HepG2 (cell line): ENCODE data around the gene DHX16. TPM values are rescaled to one million over a fixed set of nuclear protein-coding genes. Genes with fewer than 3 reads are reported as not detected.
A peak's percentile ranks its signal among the peaks of the same experiment; 100 is the strongest.

Source experiments
- FOXK1 ChIP-seq: sonication (generic); formaldehyde crosslinking; IDR thresholded peaks from 2 replicates; pipeline ENCODE4 v1.4.0; 2020; ENCODE audit warnings: low read depth, missing genetic modification reagents, borderline replicate concordance
- KLF6 ChIP-seq: IDR thresholded peaks from 2 replicates; pipeline ENCODE4 v1.8.0; 2016; ENCODE audit warnings: missing biosample characterization, missing genetic modification reagents
- KMT2B ChIP-seq: IDR thresholded peaks from 2 replicates; pipeline ENCODE4 v1.6.1; 2016; ENCODE audit warnings: missing genetic modification reagents, missing compliant biosample characterization
- LCORL ChIP-seq, 2 experiments: fragments of 450-650 bp in 1 of 2; sonication (generic) in 1 of 2; formaldehyde crosslinking in 1 of 2; IDR thresholded peaks; 2 replicates each; pipeline versions ENCODE4 v1.5.0 to v1.6.1; 2017 to 2020; ENCODE audit warnings: antibody characterized with exemption in 1 of 2, missing genetic modification reagents in 1 of 2
- MTA1 ChIP-seq: sonication (generic); formaldehyde crosslinking; IDR thresholded peaks from 2 replicates; pipeline ENCODE4 v1.4.0; 2020; ENCODE audit warnings: missing genetic modification reagents, mild to moderate bottlenecking, borderline replicate concordance
- PHB2 ChIP-seq: fragments of 450-650 bp; IDR thresholded peaks from 2 replicates; pipeline ENCODE4 v1.6.1; 2018; ENCODE audit not compliant: partially characterized antibody
- POLR2G ChIP-seq: fragments of 200-400 bp; formaldehyde crosslinking; IDR thresholded peaks from 2 replicates; pipeline ENCODE4 v1.6.1; 2018; ENCODE audit warnings: mild to moderate bottlenecking, low read depth, low read length, moderate library complexity
- SMAD9 ChIP-seq: sonication (generic); formaldehyde crosslinking; IDR thresholded peaks from 2 replicates; pipeline ENCODE4 v1.5.1; 2020; ENCODE audit warnings: mild to moderate bottlenecking, missing genetic modification reagents
- SOX5 ChIP-seq: IDR thresholded peaks from 2 replicates; pipeline ENCODE4 v1.6.1; 2016; ENCODE audit warnings: borderline replicate concordance
- TBX2 ChIP-seq: sonication (generic); formaldehyde crosslinking; IDR thresholded peaks from 2 replicates; pipeline ENCODE4 v1.5.0; 2020; ENCODE audit warnings: missing genetic modification reagents, mild to moderate bottlenecking, borderline replicate concordance
- TCF7L2 ChIP-seq: IDR thresholded peaks from 2 replicates; pipeline ENCODE4 v1.6.1; 2011; ENCODE audit warnings: mild to moderate bottlenecking, low read depth, low read length, moderate library complexity
- TGIF2 ChIP-seq: IDR thresholded peaks from 2 replicates; pipeline ENCODE4 v1.6.1; 2016; ENCODE audit warnings: control low read depth, missing compliant biosample characterization
- ZFY ChIP-seq: sonication (generic); formaldehyde crosslinking; IDR thresholded peaks from 2 replicates; pipeline ENCODE4 v1.4.0; 2020; ENCODE audit warnings: missing genetic modification reagents
- ZNF235 ChIP-seq: sonication (generic); formaldehyde crosslinking; IDR thresholded peaks from 2 replicates; pipeline ENCODE4 v1.8.1; 2023; ENCODE audit warnings: mild to moderate bottlenecking, missing genetic modification reagents, borderline replicate concordance
- ZNF329 ChIP-seq: sonication (generic); formaldehyde crosslinking; IDR thresholded peaks from 2 replicates; pipeline ENCODE4 v1.9.0; 2021; ENCODE audit warnings: low read depth, mild to moderate bottlenecking, missing genetic modification reagents
- ZNF331 ChIP-seq: sonication (generic); formaldehyde crosslinking; IDR thresholded peaks from 2 replicates; pipeline ENCODE4 v1.4.0; 2020; ENCODE audit warnings: missing genetic modification reagents
- ZNF468 ChIP-seq: sonication (generic); formaldehyde crosslinking; IDR thresholded peaks from 2 replicates; pipeline ENCODE4 v1.8.0; 2022; ENCODE audit warnings: mild to moderate bottlenecking, moderate library complexity, missing genetic modification reagents
- ZNF772 ChIP-seq: sonication (generic); formaldehyde crosslinking; IDR thresholded peaks from 2 replicates; pipeline ENCODE4 v1.5.0; 2020; ENCODE audit warnings: mild to moderate bottlenecking, missing genetic modification reagents
- ZNF781 ChIP-seq: sonication (generic); formaldehyde crosslinking; IDR thresholded peaks from 2 replicates; pipeline ENCODE4 v1.5.1; 2020; ENCODE audit warnings: borderline replicate concordance, mild to moderate bottlenecking, missing genetic modification reagents; ENCODE audit errors: not compliant biosample characterization
- polyA plus RNA-seq, 8 experiments: library from polyadenylated mRNA; depleted of rRNA in 3 of 8; stranded (reverse) in 7 of 8; unstranded in 1 of 8; fragments of >200 nt; fragmentation: Illumina TruSeq in 4 of 8; extraction: Trizol in 4 of 8; gene quantifications; 2 replicates each; pipeline versions ENCODE4 v1.2.1 to v1.2.3, GENCODE V29; 2011 to 2016; ENCODE audit warnings: low read depth in 4 of 8, missing spikeins in 1 of 8, mixed read lengths in 1 of 8; ENCODE audit not compliant: insufficient read depth in 1 of 8
- total RNA-seq, 5 experiments: library from RNA; depleted of rRNA; stranded (reverse); fragments of >200 nt; fragmentation: Illumina TruSeq; extraction: Trizol; gene quantifications; 2 replicates each; pipeline ENCODE4 v1.2.3, GENCODE V29; 2016; ENCODE audit warnings: low read depth in 1 of 5
- TF ChIP-seq, protein P1 (sequence below): sonication (generic); formaldehyde crosslinking; IDR thresholded peaks from 2 replicates; pipeline ENCODE4 v1.4.0; 2020; ENCODE audit warnings: missing genetic modification reagents, borderline replicate concordance
- TF ChIP-seq, protein P2 (sequence below): sonication (generic); formaldehyde crosslinking; IDR thresholded peaks from 2 replicates; pipeline ENCODE4 v1.4.0; 2020; ENCODE audit warnings: missing genetic modification reagents
- TF ChIP-seq, protein P3 (sequence below): sonication (generic); formaldehyde crosslinking; IDR thresholded peaks from 2 replicates; pipeline ENCODE4 v1.5.0; 2020; ENCODE audit warnings: mild to moderate bottlenecking, missing genetic modification reagents, moderate library complexity
- TF ChIP-seq, protein P4 (sequence below): sonication (generic); formaldehyde crosslinking; IDR thresholded peaks from 2 replicates; pipeline ENCODE4 v1.4.0; 2020; ENCODE audit warnings: missing genetic modification reagents

The DHX16 gene
- total and polyA plus RNA-seq, 2 of the 13 experiments (the other 11 are each of a cell fraction or from before 2014, with no cell fraction given), result 57.0 to 58.5 TPM

DNA sequence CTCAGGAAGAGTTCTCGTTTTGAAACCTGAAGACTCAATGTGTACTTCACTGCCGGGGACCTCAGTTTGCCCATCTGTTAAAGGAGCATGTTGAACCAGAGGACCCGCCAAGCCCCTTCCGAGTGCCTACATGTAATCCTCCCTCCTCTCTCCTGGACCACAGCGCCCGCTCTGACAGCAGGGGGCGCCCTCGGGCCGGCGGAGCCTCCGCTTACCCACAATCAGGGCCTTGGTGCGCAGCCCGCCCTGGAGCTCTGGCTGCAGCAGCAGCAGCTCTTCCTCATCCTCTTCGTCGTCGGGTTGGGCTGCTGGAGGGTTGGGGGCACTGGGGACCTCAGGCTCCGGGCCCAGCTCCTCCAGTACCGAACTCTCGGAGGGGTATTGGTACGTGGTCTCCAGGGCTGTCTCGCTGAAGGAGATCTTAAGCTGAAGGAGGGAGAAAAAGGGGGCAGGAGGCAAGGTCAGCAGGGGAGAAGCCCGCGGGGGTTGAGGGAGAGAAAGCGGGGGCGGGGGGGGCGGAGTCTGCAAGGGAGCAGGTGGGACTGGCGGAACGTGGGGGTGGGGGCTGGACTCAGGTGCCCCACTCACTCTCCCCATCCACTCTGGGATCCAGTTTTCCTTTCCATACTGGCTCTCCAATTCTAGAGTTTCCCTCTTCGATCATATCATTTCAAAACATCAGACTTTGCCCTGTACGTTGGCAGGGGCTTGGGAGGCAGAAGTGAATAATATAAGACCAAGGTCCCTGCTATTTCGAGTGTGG lies 6.3 kb upstream of the DHX16 start (continued):
- TF ChIP-seq ZNF781 (CRISPR knock-in tag) (peak; percentile 92), ZNF331 (CRISPR knock-in tag) (peak; percentile 88), POLR2G (no peak), SOX5 (CRISPR knock-in tag) (peak; percentile 40; the same call in 1 of the 2 replicates), TCF7L2 (no peak), MTA1 (CRISPR knock-in tag) (peak; percentile 83), ZNF772 (CRISPR knock-in tag) (0 out of 2 replicates have a peak, but pooled peaks have one; percentile 58), KMT2B (CRISPR knock-in tag) (peak; percentile 62; the same call in 1 of the 2 replicates), KLF6 (CRISPR knock-in tag) (0 out of 2 replicates have a peak, but pooled peaks have one; percentile 69), TGIF2 (CRISPR knock-in tag) (peak; percentile 64; the same call in 1 of the 2 replicates), ZNF235 (peak; percentile 70; the same call in 1 of the 2 replicates), ZNF329 (no peak), ZFY (peak; percentile 61), FOXK1 (CRISPR knock-in tag) (peak; percentile 31; the same call in 1 of the 2 replicates), ZNF468 (CRISPR knock-in tag) (no peak), PHB2 (no peak), TBX2 (CRISPR knock-in tag) (peak; percentile 36; the same call in 1 of the 2 replicates), SMAD9 (CRISPR knock-in tag) (no peak), LCORL (IDR thresholded peaks at IDR 0.05) (no peak), LCORL (CRISPR knock-in tag; IDR thresholded peaks at IDR 0.05) (peak; percentile 75)
- TF ChIP-seq, protein P1, sequence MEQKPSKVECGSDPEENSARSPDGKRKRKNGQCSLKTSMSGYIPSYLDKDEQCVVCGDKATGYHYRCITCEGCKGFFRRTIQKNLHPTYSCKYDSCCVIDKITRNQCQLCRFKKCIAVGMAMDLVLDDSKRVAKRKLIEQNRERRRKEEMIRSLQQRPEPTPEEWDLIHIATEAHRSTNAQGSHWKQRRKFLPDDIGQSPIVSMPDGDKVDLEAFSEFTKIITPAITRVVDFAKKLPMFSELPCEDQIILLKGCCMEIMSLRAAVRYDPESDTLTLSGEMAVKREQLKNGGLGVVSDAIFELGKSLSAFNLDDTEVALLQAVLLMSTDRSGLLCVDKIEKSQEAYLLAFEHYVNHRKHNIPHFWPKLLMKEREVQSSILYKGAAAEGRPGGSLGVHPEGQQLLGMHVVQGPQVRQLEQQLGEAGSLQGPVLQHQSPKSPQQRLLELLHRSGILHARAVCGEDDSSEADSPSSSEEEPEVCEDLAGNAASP (CRISPR knock-in tag), result peak; percentile 67; the same call in 1 of the 2 replicates
- TF ChIP-seq, protein P2, sequence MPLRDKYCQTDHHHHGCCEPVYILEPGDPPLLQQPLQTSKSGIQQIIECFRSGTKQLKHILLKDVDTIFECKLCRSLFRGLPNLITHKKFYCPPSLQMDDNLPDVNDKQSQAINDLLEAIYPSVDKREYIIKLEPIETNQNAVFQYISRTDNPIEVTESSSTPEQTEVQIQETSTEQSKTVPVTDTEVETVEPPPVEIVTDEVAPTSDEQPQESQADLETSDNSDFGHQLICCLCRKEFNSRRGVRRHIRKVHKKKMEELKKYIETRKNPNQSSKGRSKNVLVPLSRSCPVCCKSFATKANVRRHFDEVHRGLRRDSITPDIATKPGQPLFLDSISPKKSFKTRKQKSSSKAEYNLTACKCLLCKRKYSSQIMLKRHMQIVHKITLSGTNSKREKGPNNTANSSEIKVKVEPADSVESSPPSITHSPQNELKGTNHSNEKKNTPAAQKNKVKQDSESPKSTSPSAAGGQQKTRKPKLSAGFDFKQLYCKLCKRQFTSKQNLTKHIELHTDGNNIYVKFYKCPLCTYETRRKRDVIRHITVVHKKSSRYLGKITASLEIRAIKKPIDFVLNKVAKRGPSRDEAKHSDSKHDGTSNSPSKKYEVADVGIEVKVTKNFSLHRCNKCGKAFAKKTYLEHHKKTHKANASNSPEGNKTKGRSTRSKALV (CRISPR knock-in tag), result no peak; the same call in 1 of the 2 replicates
- TF ChIP-seq, protein P3, sequence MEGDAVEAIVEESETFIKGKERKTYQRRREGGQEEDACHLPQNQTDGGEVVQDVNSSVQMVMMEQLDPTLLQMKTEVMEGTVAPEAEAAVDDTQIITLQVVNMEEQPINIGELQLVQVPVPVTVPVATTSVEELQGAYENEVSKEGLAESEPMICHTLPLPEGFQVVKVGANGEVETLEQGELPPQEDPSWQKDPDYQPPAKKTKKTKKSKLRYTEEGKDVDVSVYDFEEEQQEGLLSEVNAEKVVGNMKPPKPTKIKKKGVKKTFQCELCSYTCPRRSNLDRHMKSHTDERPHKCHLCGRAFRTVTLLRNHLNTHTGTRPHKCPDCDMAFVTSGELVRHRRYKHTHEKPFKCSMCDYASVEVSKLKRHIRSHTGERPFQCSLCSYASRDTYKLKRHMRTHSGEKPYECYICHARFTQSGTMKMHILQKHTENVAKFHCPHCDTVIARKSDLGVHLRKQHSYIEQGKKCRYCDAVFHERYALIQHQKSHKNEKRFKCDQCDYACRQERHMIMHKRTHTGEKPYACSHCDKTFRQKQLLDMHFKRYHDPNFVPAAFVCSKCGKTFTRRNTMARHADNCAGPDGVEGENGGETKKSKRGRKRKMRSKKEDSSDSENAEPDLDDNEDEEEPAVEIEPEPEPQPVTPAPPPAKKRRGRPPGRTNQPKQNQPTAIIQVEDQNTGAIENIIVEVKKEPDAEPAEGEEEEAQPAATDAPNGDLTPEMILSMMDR (CRISPR knock-in tag), result peak; percentile 100
- TF ChIP-seq, protein P4, sequence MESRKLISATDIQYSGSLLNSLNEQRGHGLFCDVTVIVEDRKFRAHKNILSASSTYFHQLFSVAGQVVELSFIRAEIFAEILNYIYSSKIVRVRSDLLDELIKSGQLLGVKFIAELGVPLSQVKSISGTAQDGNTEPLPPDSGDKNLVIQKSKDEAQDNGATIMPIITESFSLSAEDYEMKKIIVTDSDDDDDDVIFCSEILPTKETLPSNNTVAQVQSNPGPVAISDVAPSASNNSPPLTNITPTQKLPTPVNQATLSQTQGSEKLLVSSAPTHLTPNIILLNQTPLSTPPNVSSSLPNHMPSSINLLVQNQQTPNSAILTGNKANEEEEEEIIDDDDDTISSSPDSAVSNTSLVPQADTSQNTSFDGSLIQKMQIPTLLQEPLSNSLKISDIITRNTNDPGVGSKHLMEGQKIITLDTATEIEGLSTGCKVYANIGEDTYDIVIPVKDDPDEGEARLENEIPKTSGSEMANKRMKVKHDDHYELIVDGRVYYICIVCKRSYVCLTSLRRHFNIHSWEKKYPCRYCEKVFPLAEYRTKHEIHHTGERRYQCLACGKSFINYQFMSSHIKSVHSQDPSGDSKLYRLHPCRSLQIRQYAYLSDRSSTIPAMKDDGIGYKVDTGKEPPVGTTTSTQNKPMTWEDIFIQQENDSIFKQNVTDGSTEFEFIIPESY, result peak; percentile 96
